Hepatocyte (in vitro differentiated cells): Measurements from ENCODE around the gene SCN9A. TPM values are rescaled to one million over a fixed set of nuclear protein-coding genes. Genes with fewer than 3 reads are reported as not detected.
A peak's percentile ranks its signal among the peaks of the same experiment; 100 is the strongest.

ENCODE experiments used
- DNase-seq: peaks from one replicate; pipeline ENCODE4 v3.0.0-alpha.2; 2016; ENCODE audit warnings: low spot score
- H2AFZ ChIP-seq: fragments of 200-600 bp; sonication (generic); 2 replicates; pipeline ENCODE4 v1.6.0; 2016; ENCODE audit warnings: antibody characterized with exemption, mild to moderate bottlenecking
- H3K27ac ChIP-seq: fragments of 200-600 bp; sonication (generic); 2 replicates; pipeline ENCODE4 v1.5.1; 2016; ENCODE audit warnings: mild to moderate bottlenecking
- H3K27me3 ChIP-seq: fragments of 200-600 bp; sonication (generic); 2 replicates; pipeline ENCODE4 v1.6.1; 2016
- H3K36me3 ChIP-seq: fragments of 200-600 bp; sonication (generic); replicated peaks from 2 replicates; pipeline ENCODE4 v1.5.1; 2016; ENCODE audit warnings: low read depth; ENCODE audit not compliant: insufficient read depth
- H3K4me1 ChIP-seq: fragments of 200-600 bp; sonication (generic); 2 replicates; pipeline ENCODE4 v1.5.1; 2016; ENCODE audit warnings: mild to moderate bottlenecking, moderate library complexity; ENCODE audit not compliant: insufficient read depth
- H3K4me2 ChIP-seq: fragments of 200-600 bp; sonication (generic); 2 replicates; pipeline ENCODE4 v1.6.0; 2016
- H3K4me3 ChIP-seq: fragments of 200-600 bp; sonication (generic); 2 replicates; pipeline ENCODE4 v1.5.1; 2016; ENCODE audit warnings: mild to moderate bottlenecking
- H3K79me2 ChIP-seq: fragments of 200-600 bp; sonication (generic); 2 replicates; pipeline ENCODE4 v1.6.0; 2017; ENCODE audit warnings: mild to moderate bottlenecking
- H3K9me2 ChIP-seq: fragments of 200-600 bp; sonication (generic); replicated peaks from 2 replicates; pipeline ENCODE4 v1.6.0; 2017; ENCODE audit warnings: mild to moderate bottlenecking; ENCODE audit not compliant: insufficient read depth
- H3K9me3 ChIP-seq: fragments of 200-600 bp; sonication (generic); 2 replicates; pipeline ENCODE4 v1.5.1; 2016; ENCODE audit warnings: low read depth, mild to moderate bottlenecking
- H4K20me1 ChIP-seq: fragments of 200-600 bp; sonication (generic); 2 replicates; pipeline ENCODE4 v1.6.0; 2016; ENCODE audit warnings: mild to moderate bottlenecking; ENCODE audit not compliant: insufficient read depth, poor library complexity, severe bottlenecking
- CTCF ChIP-seq: fragments of 200-600 bp; sonication (generic); IDR thresholded peaks from 2 replicates; pipeline ENCODE4 v1.5.1; 2016; ENCODE audit warnings: antibody characterized with exemption, mild to moderate bottlenecking; ENCODE audit not compliant: poor library complexity
- EZH2 ChIP-seq: fragments of 200-600 bp; sonication (generic); IDR thresholded peaks from 2 replicates; pipeline ENCODE4 v1.6.1; 2016; ENCODE audit warnings: antibody characterized with exemption, mild to moderate bottlenecking, borderline replicate concordance
- EZH2phosphoT487 ChIP-seq: fragments of 200-600 bp; sonication (generic); IDR thresholded peaks from one replicate; pipeline ENCODE4 v1.6.1; 2018; ENCODE audit warnings: antibody characterized with exemption, mild to moderate bottlenecking, low read depth, moderate library complexity; ENCODE audit not compliant: unreplicated experiment, severe bottlenecking
- WGBS: methylation state at CpG from one replicate; pipeline ENCODE4 v1.1.6; 2016; ENCODE audit warnings: low lambda C conversion rate; ENCODE audit errors: missing lambda C conversion rate; 5-methylcytosine and 5-hydroxymethylcytosine counted together
- polyA plus RNA-seq: library from polyadenylated mRNA; unstranded; fragments of >200 nt; fragmentation: Nextera tagmentation; extraction: Ambion mirVana; gene quantifications from 2 replicates; pipeline ENCODE4 v1.2.1, GENCODE V29; 2016
- total RNA-seq: library from RNA; depleted of rRNA; stranded (reverse); fragments of >200 nt; gene quantifications from 2 replicates; pipeline ENCODE4 v1.2.3, GENCODE V29; 2014

SCN9A gene
- total and polyA plus RNA-seq, 2 experiments from 2014 or later, result 5.1 to 11.7 TPM

GRCh38 chr2:166238176-166238575, 137.6 kb downstream of the SCN9A start:
- Histone ChIP-seq H3K36me3 (no peaks in the 10 kb centered on the region), H3K27ac (no peak overlapping the region), H3K4me1 (peaks cover 4% of the 10 kb centered on the region), H3K27me3 (no peaks in the 10 kb centered on the region), H3K4me2 (no peak overlapping the region), H3K9me3 (no peaks in the 10 kb centered on the region), H2AFZ (no peak overlapping the region), H3K4me3 (no peak overlapping the region), H3K79me2 (no peaks in the 10 kb centered on the region), H3K9me2 (no peaks in the 10 kb centered on the region), H4K20me1 (no peaks in the 10 kb centered on the region)
- TF ChIP-seq EZH2 (no peak), CTCF (no peak), EZH2phosphoT487 (no peak)
- no peak for DNase-seq

- DNase-seq, result no peak
- H3K36me3 ChIP-seq, result no peaks in the 10 kb centered on the region
- H3K27ac ChIP-seq, result no peak overlapping the region
- peaks cover 7% of the 10 kb centered on the region for H3K4me1 ChIP-seq
- H4K20me1 ChIP-seq, result no peaks in the 10 kb centered on the region
- no peak overlapping the region for H3K4me2 ChIP-seq
- H3K27me3 ChIP-seq, result no peaks in the 10 kb centered on the region
- no peaks in the 10 kb centered on the region for H3K9me3 ChIP-seq
- H3K9me2 ChIP-seq, result no peaks in the 10 kb centered on the region
- H2AFZ ChIP-seq, result no peak overlapping the region
- 76% methylated on average over 7 of the region's 7 CpGs for WGBS
- TF ChIP-seq EZH2phosphoT487 (no peak), CTCF (no peak), EZH2 (no peak)
- H3K4me3 ChIP-seq, result no peak overlapping the region
- H3K79me2 ChIP-seq, result no peaks in the 10 kb centered on the region
These were observed 141.5 kb downstream of the SCN9A start for GRCh38 chr2:166234112-166234846.

- Histone ChIP-seq H3K27ac (no peak overlapping the region), H3K9me2 (no peaks in the 10 kb centered on the region), H2AFZ (no peak overlapping the region), H3K4me3 (no peak overlapping the region), H3K27me3 (no peaks in the 10 kb centered on the region), H3K79me2 (no peaks in the 10 kb centered on the region), H3K4me2 (no peak overlapping the region), H3K36me3 (no peaks in the 10 kb centered on the region), H4K20me1 (no peaks in the 10 kb centered on the region), H3K9me3 (no peaks in the 10 kb centered on the region), H3K4me1 (peaks cover 7% of the 10 kb centered on the region)
- TF ChIP-seq CTCF (no peak), EZH2 (no peak), EZH2phosphoT487 (no peak)
- no peak for DNase-seq
- WGBS, result 68% methylated on average over 2 of the region's 2 CpGs
These were observed 142.5 kb downstream of the SCN9A start for GRCh38 chr2:166233244-166233643.

GRCh38 chr2:166230724-166231070, 145.0 kb downstream of the SCN9A start:
- peaks cover 7% of the 10 kb centered on the region for H3K4me1 ChIP-seq
- H3K4me2 ChIP-seq, result peak overlapping the region; percentile 30
- no peak overlapping the region for H3K4me3 ChIP-seq
- whole genome bisulfite sequencing, result 66% methylated on average over 2 of the region's 2 CpGs
- no peak overlapping the region for H2AFZ ChIP-seq
- H3K36me3 ChIP-seq, result no peaks in the 10 kb centered on the region
- no peaks in the 10 kb centered on the region for H4K20me1 ChIP-seq
- TF ChIP-seq EZH2phosphoT487 (no peak), CTCF (no peak), EZH2 (no peak)
- H3K27ac ChIP-seq, result peak overlapping the region; percentile 52
- H3K9me2 ChIP-seq, result no peaks in the 10 kb centered on the region
- H3K27me3 ChIP-seq, result no peaks in the 10 kb centered on the region
- no peaks in the 10 kb centered on the region for H3K79me2 ChIP-seq
- H3K9me3 ChIP-seq, result no peaks in the 10 kb centered on the region
- no peak for DNase-seq
